ENCODE results near the gene FAM13A.

Gene FAM13A

DNA sequence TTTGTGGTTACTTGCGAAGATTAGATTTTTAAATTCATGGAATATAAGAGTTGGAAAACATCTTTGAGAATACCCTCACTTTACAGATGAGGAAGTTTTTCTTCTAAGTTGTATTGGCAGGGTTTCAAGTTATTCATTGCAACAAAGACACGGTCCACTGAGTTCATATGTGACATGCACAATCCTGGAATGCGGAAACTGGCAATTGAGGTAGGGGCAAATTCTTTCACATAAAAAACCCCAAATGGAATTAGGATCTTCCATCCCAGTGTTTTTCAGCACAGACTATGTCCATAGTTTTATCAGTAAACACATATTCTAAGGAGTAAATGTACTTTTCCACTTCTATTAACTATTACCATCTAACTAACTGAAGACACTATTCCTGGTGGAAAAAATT is 277.6 kb downstream of the FAM13A start:
- DNase-seq (ENCODE audit: low read depth): no peak

DNA sequence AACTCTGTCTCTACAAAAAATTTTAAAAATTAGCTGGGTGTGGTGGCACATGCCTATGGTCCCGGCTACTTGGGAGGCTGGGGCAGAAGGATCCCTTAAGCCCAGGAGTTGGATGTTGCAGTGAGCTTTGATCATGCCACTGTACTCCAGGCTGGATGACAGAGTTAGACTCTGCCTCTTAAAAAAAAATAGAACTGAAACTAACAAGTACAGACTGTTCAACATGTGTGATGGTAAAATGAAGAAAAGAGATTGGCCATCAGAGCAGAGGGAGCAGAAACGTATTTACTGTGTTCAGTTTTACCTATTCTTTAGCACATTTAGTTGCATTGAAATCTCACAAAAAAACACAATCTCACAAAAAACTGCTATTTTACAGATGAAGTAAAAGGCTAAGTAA is 281.5 kb downstream of the FAM13A start:
- no peak for DNase-seq (ENCODE audit: low read depth)

DNA sequence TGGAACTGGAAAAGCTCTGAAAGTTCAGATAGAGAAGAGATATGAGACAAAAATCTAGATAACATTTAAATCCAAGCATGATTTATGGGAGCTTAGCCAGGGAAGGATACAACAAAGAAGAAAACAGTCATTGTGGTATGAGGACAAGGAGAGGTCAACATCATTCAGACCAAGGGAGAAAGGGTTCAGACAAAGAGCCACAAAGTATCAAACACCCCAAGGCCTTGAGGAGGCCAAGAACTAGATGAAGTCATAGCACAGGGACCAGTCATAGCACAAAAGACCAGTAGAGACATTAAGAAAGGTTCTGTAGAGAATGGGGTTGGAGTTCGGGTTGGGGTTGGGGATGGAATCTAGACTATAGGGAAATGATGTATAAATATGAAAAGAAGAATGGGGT is 282.0 kb downstream of the FAM13A start:
- no peak for DNase-seq (ENCODE audit: low read depth)

DNA sequence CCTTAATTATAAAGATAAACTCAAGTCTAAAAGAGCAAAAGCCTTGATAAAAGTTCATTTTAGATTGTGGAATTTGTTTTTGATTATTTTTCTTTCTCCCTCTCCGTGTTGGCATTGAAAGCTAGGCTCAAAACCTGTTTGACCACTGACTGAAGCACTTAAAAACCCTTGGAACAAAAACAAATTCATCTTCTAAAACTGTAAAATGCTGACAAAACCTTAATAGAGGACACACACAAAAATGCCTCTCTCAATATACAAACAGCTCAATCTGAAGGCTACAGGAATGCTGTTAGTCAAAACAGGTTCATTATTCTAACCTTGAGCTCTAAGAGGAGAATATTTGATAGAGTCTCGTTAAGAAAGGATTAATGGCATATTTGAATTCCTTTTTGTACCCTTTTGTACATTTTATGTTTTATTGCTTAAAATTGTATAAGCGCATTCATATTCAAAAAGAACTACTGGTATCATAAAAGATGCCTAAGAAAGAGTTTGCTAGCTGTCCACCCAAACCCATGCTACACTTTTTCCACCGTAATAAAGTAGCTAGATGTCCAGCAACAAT is 285.0 kb downstream of the FAM13A start:
- DNase-seq (ENCODE audit: low read depth): no peak

DNA sequence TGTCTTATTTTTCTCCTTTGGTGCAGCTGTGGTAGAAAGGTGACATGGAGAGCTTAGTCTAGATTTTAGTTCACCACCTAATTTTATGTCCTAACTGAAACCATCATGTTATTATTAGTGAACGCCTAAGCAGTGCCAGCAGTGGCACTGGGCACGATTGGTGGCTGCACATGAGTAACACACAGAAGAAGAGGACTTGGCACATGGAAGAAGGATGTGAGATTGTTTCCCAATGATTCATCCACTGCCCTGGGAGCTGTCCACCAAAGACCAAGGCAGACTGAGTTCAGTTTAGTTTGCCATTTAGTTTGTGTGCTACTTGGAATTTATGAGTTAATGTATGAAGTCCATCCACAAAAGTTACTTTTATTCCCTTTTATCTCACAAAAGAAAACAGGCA is 291.3 kb downstream of the FAM13A start:
- DNase-seq (ENCODE audit: low read depth): no peak

DNA sequence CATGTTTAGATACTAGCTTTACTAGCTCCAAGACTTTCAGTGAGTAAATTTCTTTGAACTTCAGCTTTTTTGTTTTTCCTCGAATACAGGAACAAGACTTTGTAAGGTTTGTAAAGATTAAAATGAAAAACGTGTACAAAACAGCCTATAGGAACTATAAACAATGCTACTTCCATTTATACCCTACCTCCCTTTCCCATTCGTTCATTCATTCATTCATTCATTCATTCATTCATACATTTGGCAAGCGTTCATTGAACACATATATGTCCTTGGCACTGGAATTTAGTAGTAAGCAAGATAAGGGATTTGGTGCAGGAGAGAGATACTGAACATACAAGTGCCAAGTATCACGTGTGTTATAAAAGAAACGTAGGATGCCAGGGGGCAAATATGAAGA is 293.9 kb downstream of the FAM13A start:
- no peak for DNase-seq (ENCODE audit: low read depth)

DNA sequence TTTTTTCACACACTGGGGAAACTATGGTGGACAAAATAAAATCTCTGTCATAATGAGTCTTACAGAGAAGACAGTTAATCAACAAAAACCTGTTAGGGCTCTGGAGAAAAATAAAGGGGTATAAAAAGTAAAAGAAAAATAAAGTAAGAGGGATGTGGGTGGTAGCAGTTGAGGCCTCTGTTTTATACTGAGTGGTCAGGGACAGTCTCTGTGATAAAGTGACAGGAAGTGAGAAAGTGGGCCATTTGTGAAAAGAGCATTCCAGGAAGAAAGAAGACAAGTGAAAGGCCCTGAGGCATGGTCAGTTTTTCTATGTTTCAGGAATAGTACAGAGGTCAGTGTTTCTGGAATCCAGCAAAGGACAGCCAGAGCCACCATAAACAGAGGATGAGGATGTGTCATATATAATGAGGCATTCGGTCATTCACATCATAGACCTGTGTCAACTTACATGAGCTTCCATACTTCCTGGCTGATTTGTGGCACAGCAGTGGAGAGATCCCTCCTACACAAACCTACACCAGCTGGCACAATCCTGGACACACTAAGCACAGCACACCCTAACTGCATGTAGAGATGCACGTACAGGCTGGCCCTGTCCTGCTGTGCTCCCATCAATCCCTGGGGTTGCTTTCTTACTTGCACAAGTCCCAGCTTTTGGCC is 295.0 kb downstream of the FAM13A start:
- DNase-seq (ENCODE audit: low read depth): no peak

DNA sequence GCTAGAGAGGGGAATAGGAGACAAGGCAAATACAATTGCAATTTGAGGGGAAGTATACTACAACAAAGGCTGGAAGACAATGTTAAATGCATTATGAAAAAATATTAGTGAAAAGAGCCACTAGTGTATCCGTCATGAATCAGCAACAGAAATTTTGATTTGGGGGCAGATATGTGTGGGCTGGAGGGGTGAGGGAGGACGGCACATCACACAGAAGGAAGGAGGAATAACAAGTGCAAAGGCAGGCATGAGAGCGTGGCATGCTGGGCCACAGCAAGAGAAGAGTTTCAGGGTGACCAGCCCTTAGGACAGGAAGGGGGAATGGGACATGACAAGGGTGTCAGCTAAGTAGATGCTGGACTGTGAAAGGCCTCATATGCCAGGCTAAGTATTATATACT is 295.6 kb downstream of the FAM13A start:
- no peak for DNase-seq (ENCODE audit: low read depth)

DNA sequence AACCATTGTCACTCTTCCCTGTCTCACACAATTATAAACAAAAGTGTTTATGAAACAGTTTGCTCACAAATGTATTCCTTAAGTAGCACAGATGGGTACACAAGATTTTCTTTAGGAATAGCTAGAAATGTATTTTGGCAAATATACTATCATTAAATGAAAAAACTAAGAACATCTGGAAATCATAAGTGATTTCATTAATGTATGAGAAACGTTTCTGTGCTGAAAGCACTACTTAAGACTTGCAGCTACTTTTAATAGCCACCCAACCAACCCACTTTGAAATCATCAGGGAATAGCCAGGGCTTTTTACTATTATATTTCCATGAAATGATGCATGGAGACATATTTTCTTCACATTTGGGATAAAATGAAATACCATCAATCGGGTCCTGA is 297.1 kb downstream of the FAM13A start:
- no peak for DNase-seq (ENCODE audit: low read depth)

DNA sequence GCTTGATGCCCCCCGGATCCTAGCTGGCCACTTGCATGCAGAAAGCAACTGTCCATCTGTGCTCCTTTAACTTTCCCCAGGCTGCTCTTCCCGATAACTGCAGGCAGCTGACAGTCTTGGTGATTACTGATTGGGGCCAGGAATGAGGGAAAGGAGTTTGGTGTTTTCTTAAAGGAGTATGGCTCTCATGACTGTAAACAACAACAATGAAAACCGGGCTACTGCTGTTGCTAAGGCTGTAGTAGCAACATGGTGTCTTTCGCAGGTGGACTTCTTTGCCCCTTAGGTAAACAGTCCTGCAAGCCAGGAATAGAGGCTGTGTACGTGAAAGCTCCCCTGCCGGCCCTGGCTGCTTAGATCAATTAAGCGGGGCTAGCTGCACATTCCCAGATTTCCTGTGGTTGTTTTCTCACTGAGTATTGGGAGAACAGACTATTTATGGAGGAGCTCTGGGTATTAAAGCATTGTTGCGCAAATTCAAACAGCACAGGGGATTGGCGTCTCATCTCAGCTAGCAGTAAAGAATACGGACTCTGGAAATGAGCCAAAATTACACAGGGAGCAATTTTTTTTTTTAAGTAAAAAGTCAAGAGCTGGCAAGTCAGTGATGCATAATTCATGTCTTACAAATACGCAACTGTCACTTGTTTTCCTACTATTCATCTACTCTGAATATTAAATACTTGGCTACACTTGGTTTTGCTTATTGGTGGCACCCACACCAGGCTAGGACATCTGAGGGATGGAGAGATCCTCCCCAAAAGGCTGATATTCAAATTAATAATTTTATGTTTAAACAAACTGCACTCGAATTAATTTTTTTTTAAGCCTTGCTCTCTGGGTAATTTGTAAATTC is 297.7 kb downstream of the FAM13A start:
- DNase-seq (ENCODE audit: low read depth): no peak

DNA sequence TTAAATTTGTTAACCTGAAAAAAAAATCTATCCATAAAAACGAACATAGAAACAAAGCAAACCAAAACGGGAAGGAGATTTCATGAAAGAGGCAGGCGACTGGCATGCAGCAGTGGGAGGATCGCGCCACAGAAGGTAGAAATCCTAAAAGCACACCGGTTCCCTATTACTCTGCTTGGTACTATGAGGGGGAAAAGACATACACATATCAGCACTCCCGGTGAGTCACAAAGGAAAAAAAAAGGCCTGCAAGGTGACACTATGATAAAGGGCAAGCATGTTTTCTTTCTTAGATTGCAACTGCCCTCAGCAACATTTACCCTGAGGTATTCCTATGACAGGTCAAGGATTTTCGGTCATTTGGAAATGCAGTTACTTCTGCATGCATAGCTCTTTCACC is 298.7 kb downstream of the FAM13A start:
- no peak for DNase-seq (ENCODE audit: low read depth)

DNA sequence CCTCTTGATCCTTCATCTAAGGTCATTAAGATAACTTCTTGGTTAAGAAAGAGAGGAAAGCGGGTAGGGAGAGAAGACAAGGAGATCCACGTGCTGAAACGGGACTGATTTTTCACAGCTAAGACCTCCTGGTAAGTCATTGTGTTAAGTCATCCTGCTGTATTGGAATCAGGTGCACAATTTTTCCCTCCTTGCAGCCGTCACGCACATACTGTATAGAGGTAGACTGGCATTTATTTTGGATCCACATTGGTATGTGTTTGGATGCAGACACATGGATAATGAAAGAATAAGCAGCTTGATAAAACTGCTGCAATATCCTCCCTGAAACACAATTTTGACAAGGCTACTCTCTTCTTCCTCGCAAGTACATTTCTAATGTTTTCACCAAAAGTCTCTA is 299.2 kb downstream of the FAM13A start:
- no peak for DNase-seq (ENCODE audit: low read depth)

DNA sequence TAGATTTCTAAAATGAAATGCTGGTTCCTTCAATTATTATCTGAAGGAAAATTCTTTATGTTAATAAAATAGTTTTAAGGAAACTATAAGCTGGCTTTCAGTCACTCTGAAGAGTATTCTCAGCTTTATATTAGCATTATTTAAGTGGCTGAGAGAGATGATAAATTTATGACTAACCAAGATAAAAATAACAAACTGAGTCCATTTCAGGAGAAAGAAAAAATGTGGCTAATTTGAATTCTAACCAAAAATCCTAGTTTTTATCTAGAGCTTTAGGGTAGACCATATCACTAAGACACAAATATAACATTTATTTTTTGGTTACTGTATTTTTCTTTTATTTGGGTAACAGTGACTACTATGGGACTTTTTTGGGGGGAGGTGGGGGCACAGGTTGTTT is 299.9 kb downstream of the FAM13A start:
- DNase-seq (ENCODE audit: low read depth): no peak

DNA sequence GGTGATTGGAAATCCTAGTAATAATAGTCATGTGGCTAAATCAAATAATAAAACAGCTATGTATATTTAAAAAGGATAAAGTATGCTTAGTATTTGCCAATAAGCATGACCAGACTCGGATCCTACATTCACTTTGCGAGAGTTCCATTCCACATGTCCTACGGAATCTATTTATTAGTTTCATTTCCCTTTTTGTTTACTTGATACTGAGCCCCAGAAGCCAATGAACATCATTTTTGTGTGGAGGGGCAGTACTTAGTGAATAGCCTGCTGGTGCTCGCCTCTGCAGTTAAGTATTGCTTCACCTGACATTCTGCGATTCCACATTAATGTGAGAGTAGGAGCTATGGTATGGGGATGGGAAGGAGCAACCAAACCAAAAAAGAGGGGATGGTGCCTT is 300.8 kb downstream of the FAM13A start:
- DNase-seq (ENCODE audit: low read depth): no peak

DNA sequence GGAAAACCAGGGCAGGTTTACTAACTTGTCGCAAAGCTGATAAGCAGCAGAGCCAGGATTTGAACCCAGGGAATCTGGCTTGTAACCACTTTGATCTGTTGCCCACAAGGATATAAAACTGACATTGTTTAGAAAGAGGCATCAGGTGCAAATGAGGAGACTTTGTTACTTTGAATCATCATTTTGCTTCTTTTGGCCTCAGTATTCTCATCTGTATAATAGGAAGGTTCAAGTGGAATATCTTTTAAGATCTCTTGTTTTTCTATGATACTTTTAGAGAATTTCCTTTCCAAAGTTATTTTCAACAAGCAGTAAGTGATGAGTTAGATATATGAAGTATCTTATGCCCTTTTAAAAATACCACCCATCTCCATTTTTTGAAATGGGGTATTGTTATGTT is 301.5 kb downstream of the FAM13A start:
- no peak for DNase-seq (ENCODE audit: low read depth)

DNA sequence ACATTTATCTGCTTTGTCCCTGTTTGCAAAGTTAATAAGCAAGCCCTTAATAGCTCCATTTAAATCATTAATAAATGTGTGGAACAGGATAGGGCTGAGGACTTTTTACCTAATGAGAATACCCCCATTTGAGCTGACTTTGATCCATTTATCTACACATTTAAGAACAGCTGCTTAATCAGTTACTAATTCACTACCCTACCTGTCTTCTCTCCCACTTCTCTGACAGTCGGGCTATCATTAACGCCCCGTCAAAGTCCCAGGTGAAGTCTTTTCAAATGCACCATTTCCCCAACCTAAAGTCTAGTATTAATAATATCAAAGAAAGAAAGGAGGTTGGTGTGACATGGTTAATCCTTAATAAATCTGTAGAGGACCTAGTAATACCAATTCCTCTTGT is 302.2 kb downstream of the FAM13A start:
- DNase-seq (ENCODE audit: low read depth): no peak

DNA sequence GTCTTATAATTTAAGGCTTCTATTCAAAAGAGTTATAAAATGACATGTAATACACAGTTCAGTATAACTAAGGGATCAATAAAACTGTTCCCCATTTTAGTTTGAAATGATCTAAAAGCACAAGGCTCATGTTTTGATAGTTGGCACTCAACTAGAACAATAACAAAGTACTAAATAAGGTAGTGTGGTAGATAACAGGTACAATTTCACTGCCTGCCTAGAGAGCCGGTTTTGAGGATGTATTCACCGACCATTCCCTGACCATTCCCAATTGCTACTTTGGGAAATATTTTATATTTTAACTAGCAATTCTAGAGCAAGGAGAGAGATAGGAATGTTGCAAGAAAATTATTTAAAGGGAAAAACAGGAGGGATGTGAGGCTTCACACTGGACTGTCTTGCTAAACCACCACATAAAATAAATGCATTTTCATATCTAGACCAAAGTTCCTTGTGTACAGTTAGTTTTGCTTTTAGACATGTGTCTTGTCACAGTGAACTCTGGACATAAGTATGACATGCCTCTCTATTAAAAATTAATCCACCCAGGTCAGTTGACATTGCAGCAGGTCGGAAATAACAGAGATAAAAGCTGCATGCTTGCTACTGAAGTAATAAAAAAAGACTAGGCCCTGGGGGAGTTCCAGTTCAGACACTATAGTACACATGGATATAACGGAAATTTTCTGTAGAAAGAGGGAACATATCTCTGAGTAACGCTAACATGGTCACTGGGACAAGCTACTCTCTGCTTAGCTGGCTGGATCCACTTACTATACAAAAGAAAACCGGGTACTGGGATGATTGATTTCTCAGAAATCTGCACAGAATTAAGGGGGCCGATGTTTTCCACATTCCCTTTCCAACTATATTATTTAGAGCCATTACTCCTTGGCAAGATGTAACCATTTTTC is 303.1 kb downstream of the FAM13A start:
- DNase-seq (ENCODE audit: low read depth): no peak

DNA sequence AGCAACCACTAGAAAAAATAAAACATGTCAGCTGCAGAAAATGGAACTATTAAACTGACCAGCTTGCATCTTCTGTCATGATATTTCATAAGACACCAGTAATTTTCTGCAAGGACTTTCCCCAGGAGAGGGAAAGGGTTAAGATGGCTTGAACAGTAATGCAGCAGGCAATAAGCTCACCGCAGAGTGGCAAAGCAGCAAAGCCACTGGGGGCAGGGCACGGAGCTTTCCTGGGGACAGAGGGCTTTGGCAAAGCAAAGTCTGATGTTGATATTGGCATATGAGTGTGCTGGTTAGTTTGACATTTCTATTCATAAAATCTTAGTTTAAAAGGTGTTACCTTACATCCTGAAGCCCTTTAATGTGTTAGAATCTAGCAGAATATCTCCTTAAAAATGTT is 304.2 kb downstream of the FAM13A start:
- DNase-seq (ENCODE audit: low read depth): no peak

DNA sequence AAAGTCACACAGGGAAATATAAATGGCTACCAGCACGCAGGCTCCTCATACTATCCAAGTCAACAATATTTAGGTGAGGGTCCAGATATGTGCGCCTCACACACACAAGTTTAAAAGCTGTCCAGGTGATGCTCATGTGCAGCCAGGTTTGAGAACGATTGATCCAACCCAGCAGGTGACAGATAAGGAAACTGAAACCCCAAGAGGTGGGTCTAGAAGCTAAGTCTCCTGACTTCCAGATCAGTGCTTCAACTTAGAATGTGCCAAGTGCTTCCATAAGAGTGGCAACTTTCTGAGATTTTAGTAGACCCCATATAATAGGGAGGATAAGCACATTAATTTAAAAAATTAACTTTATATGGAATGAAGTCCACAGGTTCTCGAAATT is 304.9 kb downstream of the FAM13A start:
- DNase-seq (ENCODE audit: low read depth): no peak

DNA sequence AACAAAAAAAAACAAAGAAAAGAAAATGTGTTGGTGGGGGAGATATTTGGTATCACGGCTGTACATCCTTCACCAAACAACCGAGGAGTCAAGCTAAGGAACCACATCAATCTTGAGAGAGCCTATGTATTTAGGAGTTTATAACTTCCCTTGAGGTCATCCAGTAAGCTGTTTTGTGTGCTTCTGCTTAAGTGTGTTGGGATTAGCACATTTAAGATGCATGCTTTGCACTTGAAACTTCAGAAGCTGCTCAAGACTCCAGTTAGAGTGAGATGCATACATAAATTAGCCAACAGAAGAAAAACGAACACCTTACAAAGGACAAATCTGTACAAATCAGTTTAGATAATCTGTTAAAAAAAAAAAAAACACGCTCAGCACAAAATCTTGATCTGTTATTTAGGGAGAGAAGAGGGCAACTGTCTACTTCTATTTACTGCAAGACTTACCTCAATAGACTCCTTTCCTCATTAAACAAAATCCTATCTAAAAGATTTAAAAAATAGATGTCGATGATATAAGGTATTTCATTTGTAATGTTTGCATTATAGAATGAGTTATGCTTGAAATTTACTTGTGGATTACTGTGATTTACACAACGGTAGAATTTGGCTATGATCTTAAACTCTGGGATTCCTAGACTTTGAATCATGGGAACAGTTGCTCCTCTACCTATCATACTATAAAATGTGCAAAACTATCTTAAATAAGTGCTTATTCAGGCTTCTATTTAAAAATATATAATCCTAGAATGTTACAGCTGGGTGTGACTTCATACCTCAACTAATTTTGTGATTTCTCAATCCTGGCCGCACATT is 305.5 kb downstream of the FAM13A start:
- DNase-seq (ENCODE audit: low read depth): no peak

DNA sequence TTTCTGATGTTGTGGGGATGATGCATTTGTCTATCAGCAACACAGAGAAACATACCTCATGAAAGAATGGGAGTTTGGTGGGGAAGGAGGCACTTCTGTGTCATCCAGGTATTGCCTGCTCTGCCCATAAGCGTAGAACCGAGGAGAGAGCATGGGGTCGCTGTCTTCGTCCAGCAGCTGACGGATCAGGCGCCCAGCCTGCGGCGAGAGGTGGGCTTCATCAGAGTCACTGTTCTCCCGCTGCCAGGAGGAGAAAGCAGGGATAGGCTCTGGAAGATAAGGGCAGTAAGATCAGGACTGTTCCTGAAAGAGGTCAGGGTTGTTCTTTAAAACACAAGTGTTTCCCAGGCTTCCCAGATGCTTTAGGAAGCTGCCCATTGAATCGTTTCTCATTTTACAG is 306.6 kb downstream of the FAM13A start:
- no peak for DNase-seq (ENCODE audit: low read depth)

DNA sequence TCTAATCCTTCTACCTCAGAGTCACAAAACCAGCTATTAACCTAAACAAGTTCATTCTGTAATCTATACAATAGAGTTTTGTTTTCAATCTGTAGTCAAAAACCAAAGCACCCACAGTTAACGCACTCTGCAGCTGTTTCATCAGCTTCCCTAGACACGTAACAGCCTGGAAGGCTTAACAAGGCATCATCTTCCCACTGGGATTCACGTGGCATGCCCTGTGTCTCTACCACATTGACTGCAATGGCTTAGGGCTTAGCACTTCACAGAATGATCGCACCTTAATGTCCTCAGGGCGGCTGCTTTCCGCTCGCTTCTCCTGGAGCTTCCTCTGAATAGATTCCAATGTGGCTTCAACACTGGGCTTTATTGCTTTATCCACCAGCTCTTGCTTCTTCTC is 309.6 kb downstream of the FAM13A start:
- no peak for DNase-seq (ENCODE audit: low read depth)

Data from stimulated activated CD8-positive, alpha-beta memory T cell treated with anti-CD3 and anti-CD28 coated beads, Interleukin-4, amount 100 ng/mL, for 24 hours (primary cell).